ENCODE results near the gene SLC38A10.
A peak's percentile ranks its signal among the peaks of the same experiment; 100 is the strongest.

The SLC38A10 gene

DNA sequence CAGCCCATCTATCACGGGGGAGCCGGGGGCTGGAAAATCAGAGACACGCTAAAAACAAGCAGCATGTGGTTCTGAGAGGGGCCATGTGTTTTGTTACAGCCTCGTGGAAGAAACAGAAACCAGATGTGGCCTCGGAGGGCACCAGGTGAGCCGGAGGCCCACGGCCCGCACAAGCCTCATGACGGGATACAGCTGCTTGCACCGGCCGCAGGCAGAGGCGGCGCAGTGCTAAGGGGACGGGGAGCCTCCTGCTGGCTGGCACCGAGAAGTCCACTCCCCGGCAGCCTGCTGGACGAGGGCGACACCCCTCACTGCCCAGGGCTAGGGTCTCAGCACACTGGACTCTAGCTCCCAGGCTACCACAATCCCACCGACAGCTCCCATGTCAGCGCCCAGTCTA lies 36.8 kb downstream of the SLC38A10 start:
- Histone ChIP-seq H3K9me3 (replicated peaks in 1 of 11) (no peaks in the 10 kb centered on the region), H3K36me3 (peaks cover 19 to 67% (median 56%) of the 10 kb centered on the region in 11 experiments), H3K27me3 (peaks cover 0 to 8% (median 0%) of the 10 kb centered on the region in 11 experiments; a peak in 1 of 22 replicates), H4K20me1 (peaks cover 81 to 100% (median 94%) of the 10 kb centered on the region in 11 experiments), H3K4me3 (no peak overlapping the region), H3K4me1 (peaks cover 33 to 89% (median 79%) of the 10 kb centered on the region in 10 experiments), H3K4me2 (peak overlapping the region in 9 of 11 experiments; percentile 58 to 93 (median 88); a peak in 16 of 22 replicates), H3K27ac (no peak overlapping the region), H3K9ac (peak overlapping the region in 1 of 11 experiments; percentile 9; a peak in 1 of 22 replicates)
- no peak for TF ChIP-seq Cebpa-rat (IDR thresholded peaks at IDR 0.05)

DNA sequence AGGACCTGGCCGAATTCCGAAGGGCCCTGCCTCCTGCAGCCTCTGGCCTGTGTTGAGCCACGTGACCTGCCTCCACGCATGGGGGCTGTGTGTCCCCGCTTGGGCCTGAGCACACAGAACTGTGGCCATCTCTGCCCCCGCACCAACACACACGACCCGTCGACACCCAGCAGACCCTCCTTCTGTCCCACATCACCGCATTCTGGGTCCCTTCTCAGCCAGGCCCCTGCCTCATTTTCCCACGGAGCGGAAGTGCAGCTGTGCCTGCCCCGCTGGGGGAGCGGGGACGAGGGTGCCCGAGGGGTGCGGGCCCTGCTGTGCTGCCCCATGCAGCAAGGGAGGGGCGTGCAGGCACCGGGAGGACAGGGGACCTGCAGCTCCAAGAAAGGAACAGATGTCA lies 37.6 kb downstream of the SLC38A10 start:
- no peak for TF ChIP-seq Cebpa-rat (IDR thresholded peaks at IDR 0.05)
- no peak overlapping the region for H3K27ac ChIP-seq
- H3K9ac ChIP-seq = peak overlapping the region in 1 of 11 experiments; percentile 7; a peak in 2 of 22 replicates
- no peaks in the 10 kb centered on the region for H3K9me3 ChIP-seq (replicated peaks in 1 of 11)
- H3K4me3 ChIP-seq = no peak overlapping the region
- H4K20me1 ChIP-seq = peaks cover 83 to 100% (median 96%) of the 10 kb centered on the region in 11 experiments
- peak overlapping the region in 7 of 11 experiments; percentile 81 to 93 (median 90); a peak in 14 of 22 replicates for H3K4me2 ChIP-seq
- H3K27me3 ChIP-seq = peaks cover 0 to 8% (median 0%) of the 10 kb centered on the region in 11 experiments; a peak in 1 of 22 replicates
- H3K4me1 ChIP-seq = peaks cover 32 to 95% (median 85%) of the 10 kb centered on the region in 10 experiments
- H3K36me3 ChIP-seq = peaks cover 11 to 66% (median 55%) of the 10 kb centered on the region in 11 experiments; a peak in 20 of 22 replicates

DNA sequence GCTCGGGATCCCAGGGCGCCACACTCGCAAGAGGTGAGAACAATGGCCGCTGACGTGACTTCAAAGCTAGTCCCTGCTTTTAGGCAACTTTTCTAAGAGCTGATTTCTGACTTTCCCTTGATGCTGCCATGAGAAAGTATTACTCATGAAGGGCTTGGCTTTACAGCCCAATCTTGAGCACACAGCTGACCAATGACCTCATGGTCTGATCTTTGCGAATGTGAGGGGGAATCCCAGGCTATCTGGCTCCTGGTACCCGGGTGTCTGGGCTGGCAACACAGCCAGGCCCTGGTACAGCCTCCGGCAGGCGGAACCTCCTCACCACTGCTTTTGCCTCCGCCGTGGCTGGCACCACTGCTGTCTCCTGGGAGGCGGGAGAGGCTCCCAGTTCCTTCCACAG lies 38.5 kb downstream of the SLC38A10 start:
- H3K4me3 ChIP-seq = no peak overlapping the region
- peaks cover 7 to 66% (median 52%) of the 10 kb centered on the region in 11 experiments; a peak in 21 of 22 replicates for H3K36me3 ChIP-seq
- peaks cover 83 to 100% (median 96%) of the 10 kb centered on the region in 11 experiments for H4K20me1 ChIP-seq
- no peak overlapping the region for H3K27ac ChIP-seq
- H3K4me1 ChIP-seq = peaks cover 23 to 95% (median 86%) of the 10 kb centered on the region in 10 experiments
- peak overlapping the region in 3 of 11 experiments; percentile 8 to 15 (median 14); a peak in 2 of 22 replicates for H3K9ac ChIP-seq
- H3K4me2 ChIP-seq = peak overlapping the region in 9 of 11 experiments; percentile 57 to 93 (median 73); a peak in 13 of 22 replicates
- no peaks in the 10 kb centered on the region for H3K9me3 ChIP-seq (replicated peaks in 1 of 11)
- no peak for TF ChIP-seq Cebpa-rat (IDR thresholded peaks at IDR 0.05)
- H3K27me3 ChIP-seq = peaks cover 0 to 8% (median 0%) of the 10 kb centered on the region in 11 experiments; a peak in 1 of 22 replicates

DNA sequence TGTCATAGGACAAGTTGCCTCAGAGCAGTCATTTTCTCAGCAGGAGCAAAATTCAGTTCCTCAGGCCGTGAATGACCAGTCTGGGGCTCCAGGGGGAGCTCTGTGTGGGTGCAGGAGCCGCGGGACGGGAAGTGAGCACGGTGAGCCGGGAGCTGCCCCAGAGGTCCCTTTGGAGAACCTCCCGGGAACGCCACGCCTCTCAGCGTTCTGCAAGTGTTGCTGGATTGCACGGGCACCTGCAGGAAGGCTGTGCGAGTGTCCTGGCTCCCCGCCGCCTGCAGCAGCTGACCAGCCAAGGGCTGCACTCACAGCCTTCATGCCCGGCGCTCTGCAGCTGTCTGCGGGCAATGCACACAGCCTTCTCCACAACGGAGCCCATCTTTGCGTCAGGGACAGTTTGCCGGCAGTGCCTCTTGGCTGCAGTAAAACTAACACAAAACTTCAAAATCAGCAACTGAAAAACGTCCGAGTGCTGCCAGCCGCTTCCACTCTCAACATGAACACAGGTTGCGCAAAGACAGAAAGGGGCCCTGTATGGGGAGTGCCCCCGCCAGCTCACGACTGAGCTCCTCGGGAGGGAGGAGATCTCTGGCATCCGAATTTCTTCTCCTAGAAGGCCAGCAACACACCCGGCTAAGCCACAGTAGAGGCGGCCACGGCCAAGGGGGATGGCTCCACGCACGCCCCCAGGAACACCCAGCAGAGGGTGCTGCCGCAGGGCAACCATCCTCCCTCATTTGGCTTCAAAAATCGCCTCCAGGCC lies 40.0 kb downstream of the SLC38A10 start:
- peaks cover 80 to 100% (median 94%) of the 10 kb centered on the region in 11 experiments; a peak in 21 of 22 replicates for H4K20me1 ChIP-seq
- H3K4me1 ChIP-seq = peaks cover 22 to 95% (median 86%) of the 10 kb centered on the region in 10 experiments
- peaks cover 0 to 7% (median 0%) of the 10 kb centered on the region in 11 experiments; a peak in 2 of 22 replicates for H3K27me3 ChIP-seq
- peak overlapping the region; percentile 57 to 93 (median 73) for H3K4me2 ChIP-seq
- peak overlapping the region in 4 of 11 experiments; percentile 0 to 44 (median 21); a peak in 3 of 22 replicates for H3K9ac ChIP-seq
- H3K9me3 ChIP-seq (replicated peaks in 1 of 11) = peaks cover 0 to 4% (median 0%) of the 10 kb centered on the region in 11 experiments; a peak in 1 of 22 replicates
- H3K4me3 ChIP-seq = no peak overlapping the region
- no peak overlapping the region for H3K27ac ChIP-seq
- no peak for TF ChIP-seq Cebpa-rat (IDR thresholded peaks at IDR 0.05)
- peaks cover 8 to 66% (median 50%) of the 10 kb centered on the region in 11 experiments for H3K36me3 ChIP-seq

DNA sequence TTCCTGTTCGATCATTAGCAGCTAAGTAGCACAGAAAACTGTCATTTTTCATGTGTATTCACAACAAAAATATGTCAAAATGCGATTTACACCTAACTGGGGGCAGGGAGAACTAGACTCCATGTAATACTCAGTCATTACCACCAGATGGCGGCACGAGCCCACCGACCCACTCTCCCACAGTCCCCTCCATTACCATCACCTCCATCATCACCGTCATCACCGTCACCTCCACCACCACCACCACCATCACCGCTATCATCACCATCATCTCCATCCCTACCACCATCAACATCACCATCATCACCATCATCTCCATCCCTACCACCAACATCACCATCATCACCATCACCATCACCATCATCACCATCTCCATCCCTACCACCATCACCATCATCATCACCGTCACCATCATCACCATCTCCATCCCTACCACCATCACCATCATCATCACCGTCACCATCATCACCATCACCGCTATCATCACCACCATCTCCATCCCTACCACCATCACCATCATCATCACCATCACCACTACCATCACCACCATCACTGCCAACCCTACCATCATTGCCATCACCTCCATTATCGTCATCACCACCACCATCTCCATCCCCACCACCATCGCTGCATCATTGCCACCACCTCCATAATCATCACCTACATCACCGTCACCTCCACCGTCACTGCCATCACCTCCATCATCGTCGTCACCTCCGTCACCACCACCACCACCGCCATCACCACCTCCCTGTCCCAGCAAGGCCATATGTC lies 41.6 kb downstream of the SLC38A10 start:
- no peak overlapping the region for H3K4me3 ChIP-seq
- H3K27ac ChIP-seq = no peak overlapping the region
- peaks cover 0 to 3% (median 0%) of the 10 kb centered on the region in 11 experiments; a peak in 2 of 22 replicates for H3K27me3 ChIP-seq
- H3K4me1 ChIP-seq = peaks cover 21 to 85% (median 72%) of the 10 kb centered on the region in 10 experiments
- H3K9me3 ChIP-seq (replicated peaks in 1 of 11) = peaks cover 0 to 10% (median 0%) of the 10 kb centered on the region in 11 experiments; a peak in 6 of 22 replicates
- peak overlapping the region in 2 of 11 experiments; percentile 43 to 50; a peak in 1 of 22 replicates for H3K9ac ChIP-seq
- H3K4me2 ChIP-seq = peak overlapping the region in 5 of 11 experiments; percentile 0 to 90 (median 73); a peak in 5 of 22 replicates
- peaks cover 8 to 58% (median 42%) of the 10 kb centered on the region in 11 experiments for H3K36me3 ChIP-seq
- no peak for TF ChIP-seq Cebpa-rat (IDR thresholded peaks at IDR 0.05)
- peaks cover 69 to 94% (median 83%) of the 10 kb centered on the region in 11 experiments; a peak in 21 of 22 replicates for H4K20me1 ChIP-seq

DNA sequence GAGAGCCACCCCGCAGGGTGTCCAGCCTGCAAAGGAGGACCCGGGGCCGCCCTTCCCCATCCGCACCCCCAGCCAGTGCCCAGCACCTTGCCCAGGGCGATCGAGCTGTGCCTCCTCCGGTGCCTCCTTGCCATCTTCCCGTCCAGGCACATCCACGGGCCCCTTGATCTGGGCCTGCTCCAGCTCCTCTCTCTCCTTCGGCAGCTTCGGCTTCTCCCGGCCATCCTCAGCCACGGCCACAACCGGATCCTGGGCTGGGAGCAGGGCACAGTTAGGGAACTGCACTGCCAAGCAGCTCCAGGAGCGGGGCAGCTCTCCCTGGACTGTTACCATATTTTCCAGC lies 42.1 kb downstream of the SLC38A10 start:
- no peak for TF ChIP-seq Cebpa-rat (IDR thresholded peaks at IDR 0.05)
- peak overlapping the region in 8 of 11 experiments; percentile 0 to 77 (median 67); a peak in 13 of 22 replicates for H3K4me2 ChIP-seq
- H3K9ac ChIP-seq = peak overlapping the region in 7 of 11 experiments; percentile 17 to 57 (median 43); a peak in 8 of 22 replicates
- peaks cover 64 to 94% (median 79%) of the 10 kb centered on the region in 11 experiments; a peak in 21 of 22 replicates for H4K20me1 ChIP-seq
- peaks cover 0 to 3% (median 0%) of the 10 kb centered on the region in 11 experiments; a peak in 2 of 22 replicates for H3K27me3 ChIP-seq
- peak overlapping the region in 2 of 11 experiments; percentile 27 to 38; a peak in 1 of 22 replicates for H3K27ac ChIP-seq
- peaks cover 8 to 52% (median 41%) of the 10 kb centered on the region in 11 experiments for H3K36me3 ChIP-seq
- peaks cover 0 to 10% (median 0%) of the 10 kb centered on the region in 11 experiments; a peak in 6 of 22 replicates for H3K9me3 ChIP-seq (replicated peaks in 1 of 11)
- peaks cover 21 to 79% (median 66%) of the 10 kb centered on the region in 10 experiments for H3K4me1 ChIP-seq
- no peak overlapping the region for H3K4me3 ChIP-seq

DNA sequence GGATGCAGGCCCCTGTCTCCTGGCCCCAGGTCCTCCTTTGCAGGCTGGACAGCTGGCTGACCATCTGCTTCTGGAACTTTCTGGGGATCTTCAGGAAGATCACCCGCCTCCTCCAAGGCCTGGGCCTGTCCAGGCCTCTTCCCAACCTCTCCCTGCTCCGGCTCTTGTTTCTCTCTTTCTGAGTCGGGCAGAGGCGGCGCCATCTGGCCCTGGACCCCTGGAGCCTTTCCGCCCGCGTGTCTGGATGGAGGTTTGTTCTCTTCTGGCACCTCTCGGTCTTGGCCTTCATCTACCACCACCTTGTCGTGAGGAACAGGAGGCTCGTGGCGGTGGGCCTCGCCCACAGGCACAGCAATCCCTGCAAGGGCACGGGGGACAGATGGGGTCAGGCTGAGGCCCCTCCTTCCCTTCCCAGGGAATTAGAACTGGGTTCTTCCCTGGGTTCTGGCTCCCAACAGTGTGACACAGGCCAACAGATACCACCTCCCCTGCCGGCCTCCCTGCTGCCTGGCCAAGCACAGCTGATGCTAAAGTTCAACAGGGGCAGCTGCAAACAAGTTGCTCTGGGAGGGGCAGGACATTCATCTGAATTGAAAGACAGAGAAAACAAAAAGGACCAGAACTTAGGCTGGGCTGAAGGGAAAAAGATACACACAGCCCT lies 42.7 kb downstream of the SLC38A10 start:
- Histone ChIP-seq H4K20me1 (peaks cover 59 to 91% (median 74%) of the 10 kb centered on the region in 11 experiments; a peak in 21 of 22 replicates), H3K4me2 (peak overlapping the region in 9 of 11 experiments; percentile 35 to 77 (median 64); a peak in 17 of 22 replicates), H3K27me3 (peaks cover 0 to 3% (median 0%) of the 10 kb centered on the region in 11 experiments; a peak in 2 of 22 replicates), H3K36me3 (peaks cover 8 to 47% (median 38%) of the 10 kb centered on the region in 11 experiments), H3K9ac (peak overlapping the region in 10 of 11 experiments; percentile 17 to 57 (median 36); a peak in 16 of 22 replicates), H3K4me3 (no peak overlapping the region), H3K9me3 (replicated peaks in 1 of 11) (peaks cover 0 to 10% (median 0%) of the 10 kb centered on the region in 11 experiments; a peak in 6 of 22 replicates), H3K4me1 (peaks cover 21 to 74% (median 61%) of the 10 kb centered on the region in 10 experiments), H3K27ac (peak overlapping the region in 2 of 11 experiments; percentile 27 to 38; a peak in 4 of 22 replicates)
- no peak for TF ChIP-seq Cebpa-rat (IDR thresholded peaks at IDR 0.05)
